ENCODE data around the gene SYNGR2. TPM values are rescaled to one million over a fixed set of nuclear protein-coding genes. Genes with fewer than 3 reads are reported as not detected.

SYNGR2 gene
- total RNA-seq, 1 experiment from 2014 or later = 148 TPM

- no peak overlapping the region for H3K4me3 ChIP-seq (replicated peaks in 1 of 2; ENCODE audit: low read depth in 1 of 2, low read length in 2 of 2)
- peaks cover 21 to 34% of the 10 kb centered on the region in 2 experiments for H3K4me1 ChIP-seq (ENCODE audit: control insufficient read depth in 1 of 2, insufficient read depth in 2 of 2, low read length in 2 of 2)
- H3K36me3 ChIP-seq (ENCODE audit: control insufficient read depth in 1 of 2, insufficient read depth in 2 of 2, low read length in 2 of 2) = peaks cover 11 to 13% of the 10 kb centered on the region in 2 experiments; a peak in 3 of 4 replicates
- no peaks in the 10 kb centered on the region for H4K20me1 ChIP-seq (ENCODE audit: insufficient read depth)
- H3K9me3 ChIP-seq (ENCODE audit: control insufficient read depth in 1 of 2, insufficient read depth in 1 of 2, low read depth in 1 of 2, low read length in 2 of 2) = no peaks in the 10 kb centered on the region
- ChIA-PET RAD21 (ENCODE audit: low non-redundant PET in 1 of 2, low total read pairs in 2 of 2, uncharacterized antibody in 2 of 2, unreplicated experiment in 2 of 2) (no interaction called here), POLR2A (interaction anchor here (6.1 kb wide), 1 partner anchor 10 kb away, joined by 77 read pairs; the partner anchor contains the start of genes AFMID and TK1), CTCF (interaction anchor here (1.5 to 2.5 kb wide), 2 partner anchors 10 to 112 kb away, joined by 4 to 11 read pairs; partner anchors contain the start of genes AFMID and TK1)
- H3K4me2 ChIP-seq (ENCODE audit: low read length) = no peak overlapping the region
- H2AFZ ChIP-seq (ENCODE audit: low read depth, low read length, poor library complexity, severe bottlenecking) = no peak overlapping the region
- H3K27ac ChIP-seq (ENCODE audit: low read depth, low read length) = peak overlapping the region; percentile 79
- H3K9me2 ChIP-seq (ENCODE audit: insufficient read depth) = no peaks in the 10 kb centered on the region
- H3K79me2 ChIP-seq (ENCODE audit: insufficient read depth, low read length) = peaks cover 37% of the 10 kb centered on the region
- ATAC-seq (no peak), DNase-seq (ENCODE audit: low read depth, low spot score) (no peak)
- no TSS peak for BruUV-seq (replicated peaks)
- intact Hi-C loops (cut with micrococcal nuclease) = no loop called here
- no peak for TF ChIP-seq CBX3 (IDR thresholded peaks at IDR 0.05; ENCODE audit: low read depth)
- no peak for TF ChIP-seq RAD21 (IDR thresholded peaks at IDR 0.05; ENCODE audit: low read depth)
- TF ChIP-seq MAX (IDR thresholded peaks at IDR 0.05) = no peak
- TF ChIP-seq SRF (IDR thresholded peaks at IDR 0.05; ENCODE audit: low read depth) = no peak
- TF ChIP-seq REST (IDR thresholded peaks at IDR 0.05; ENCODE audit: low read depth) = no peak
- H3K27me3 ChIP-seq (ENCODE audit: insufficient read depth, low read length) = no peaks in the 10 kb centered on the region
- H3K9ac ChIP-seq (ENCODE audit: low read length) = no peak overlapping the region
Observed at GRCh38 chr17:78197147-78197832, 28.9 kb downstream of the SYNGR2 start.
